Measurements from ENCODE around the gene OPRL1. TPM values are rescaled to one million over a fixed set of nuclear protein-coding genes. Genes with fewer than 3 reads are reported as not detected.
A peak's percentile ranks its signal among the peaks of the same experiment; 100 is the strongest.

OPRL1 gene
- total and polyA plus RNA-seq, 2 of the 8 experiments (the other 6 are each of a cell fraction or from before 2014, with no cell fraction given) = 0.63 to 0.98 TPM

GRCh38 chr20:64063389-64064144 is 16.3 kb upstream of the OPRL1 start:
- ChIA-PET CTCF (ENCODE audit: partially characterized antibody) (interaction anchor here (0.8 to 15.0 kb wide), 9 partner anchors 8 to 83 kb away, joined by 3 to 139 read pairs (median 5); partner anchors contain the start of genes LKAAEAR1, OPRL1, PRPF6 and RGS19), POLR2A (ENCODE audit: partially characterized antibody) (interaction anchor here (0.9 to 4.5 kb wide), 9 partner anchors 8 to 70 kb away, joined by 3 to 27 read pairs (median 5); partner anchors contain the start of genes C20orf204, LKAAEAR1, OPRL1 and RGS19)
- H3K56ac ChIP-seq (replicated peaks; ENCODE audit: insufficient read length, low read depth, low read length) = no peak overlapping the region
- FAIRE-seq (no peak), DNase-seq (ENCODE audit: low read depth in 1 of 2, low spot score in 2 of 2) (no peak)
- no peak overlapping the region for H3K27ac ChIP-seq (ENCODE audit: low read depth, low read length)
- no peak overlapping the region for H2BK20ac ChIP-seq (ENCODE audit: low read length)
- no peaks in the 10 kb centered on the region for H3K36me3 ChIP-seq (ENCODE audit: control insufficient read depth in 2 of 4, insufficient read depth in 4 of 4, low read length in 3 of 4)
- no peak overlapping the region for H2BK12ac ChIP-seq (ENCODE audit: low read depth, low read length)
- no peaks in the 10 kb centered on the region for H3K79me1 ChIP-seq (ENCODE audit: low read depth, low read length)
- H2AFZ ChIP-seq (ENCODE audit: low read length) = no peak overlapping the region
- no peaks in the 10 kb centered on the region for H3K79me2 ChIP-seq (ENCODE audit: control insufficient read depth in 1 of 2, insufficient read depth in 2 of 2, low read length in 2 of 2)
- no peak overlapping the region for H4K91ac ChIP-seq (replicated peaks; ENCODE audit: insufficient read length, low read length)
- peak overlapping the region; percentile 60 to 83 for H3K4me2 ChIP-seq (ENCODE audit: insufficient read depth in 1 of 2, low read depth in 2 of 2, low read length in 2 of 2)
- H3K4ac ChIP-seq (replicated peaks; ENCODE audit: insufficient read length, low read depth, low read length) = no peak overlapping the region
- no peak overlapping the region for H3K23ac ChIP-seq (ENCODE audit: insufficient read length)
- no peak overlapping the region for H2BK120ac ChIP-seq (replicated peaks; ENCODE audit: low read depth, low read length)
- peaks cover 2% of the 10 kb centered on the region; the same call in 1 of the 2 replicates for H3K23me2 ChIP-seq (ENCODE audit: low read depth, low read length)
- H3K18ac ChIP-seq (ENCODE audit: extremely low read depth, low read length) = peak overlapping the region; percentile 13; the same call in 1 of the 2 replicates
- H4K20me1 ChIP-seq (replicated peaks in 1 of 2; ENCODE audit: control insufficient read depth in 1 of 2, insufficient read depth in 2 of 2, low read length in 2 of 2) = peaks cover 2 to 6% of the 10 kb centered on the region in 2 experiments
- no peak overlapping the region for H2AK5ac ChIP-seq (ENCODE audit: low read depth, low read length)
- WGBS, 2 experiments (ENCODE audit: extremely low coverage in 1 of 2, insufficient coverage in 1 of 2, insufficient read length in 1 of 2, insufficient replicate concordance in 2 of 2, low coverage in 1 of 2, low lambda C conversion rate in 2 of 2, missing lambda C conversion rate in 1 of 2) = 8% methylated on average over 48 of the region's 51 CpGs; no CpG with 5 or more reads in 1 of the 2 experiments
- H2BK5ac ChIP-seq (ENCODE audit: low read depth, low read length) = no peak overlapping the region
- H3K4me3 ChIP-seq (ENCODE audit: extremely low read depth in 1 of 4, insufficient read depth in 2 of 4, low read depth in 3 of 4, low read length in 4 of 4) = peak overlapping the region; percentile 66 to 81 (median 72)
- no peak for TF ChIP-seq CTBP2 (IDR thresholded peaks at IDR 0.05; ENCODE audit: borderline replicate concordance, insufficient read depth, insufficient read length, low read length)
- TF ChIP-seq POLR2AphosphoS5 (IDR thresholded peaks at IDR 0.05; ENCODE audit: low read depth, low read length) = no peak
- TF ChIP-seq PHF8 (conservative IDR thresholded peaks at IDR 0.05; ENCODE audit: low read depth, low read length) = no peak; the same call in 1 of the 2 replicates
- TF ChIP-seq KDM1A (IDR thresholded peaks at IDR 0.05; ENCODE audit: borderline replicate concordance, low read length) = no peak
- TF ChIP-seq TBP (IDR thresholded peaks at IDR 0.05; ENCODE audit: low read depth, low read length) = no peak
- no peak for TF ChIP-seq NRF1 (IDR thresholded peaks at IDR 0.05; ENCODE audit: low read depth, low read length)
- no peak for TF ChIP-seq NANOG (IDR thresholded peaks at IDR 0.05; ENCODE audit: insufficient read depth, low read depth, low read length, poor library complexity, severe bottlenecking)
- 0 out of 2 replicates have a peak, but pooled peaks have one; percentile 5 for TF ChIP-seq YY1 (IDR thresholded peaks at IDR 0.05; ENCODE audit: low read depth, low read length)
- peak; percentile 4 for TF ChIP-seq KDM4A (IDR thresholded peaks at IDR 0.05; ENCODE audit: low read depth, low read length, severe bottlenecking)
- no peak for TF ChIP-seq TCF12 (IDR thresholded peaks at IDR 0.05; ENCODE audit: low read depth, low read length)
- peaks cover 3 to 15% (median 7%) of the 10 kb centered on the region in 4 experiments for H3K4me1 ChIP-seq (replicated peaks in 1 of 4; ENCODE audit: control insufficient read depth in 3 of 4, insufficient read depth in 4 of 4, low read length in 3 of 4)
- no peaks in the 10 kb centered on the region for H3K9me3 ChIP-seq (ENCODE audit: insufficient read depth in 2 of 2, low read depth in 1 of 2, low read length in 1 of 2)
- H4K8ac ChIP-seq (ENCODE audit: extremely low read depth, insufficient read depth, low read length) = no peak overlapping the region
- no peak overlapping the region for H3K14ac ChIP-seq (ENCODE audit: insufficient read length)
- H2BK15ac ChIP-seq (ENCODE audit: low read length) = no peak overlapping the region
- H3K9ac ChIP-seq (replicated peaks in 1 of 4; ENCODE audit: extremely low read depth in 1 of 4, low read depth in 3 of 4, low read length in 3 of 4) = peak overlapping the region in 3 of 4 experiments; percentile 34 to 64 (median 44); a peak in 4 of 7 replicates
- H3K27me3 ChIP-seq (replicated peaks in 1 of 4; ENCODE audit: control insufficient read depth in 3 of 4, extremely low read depth in 1 of 4, insufficient read depth in 3 of 4, low read length in 3 of 4) = no peaks in the 10 kb centered on the region; a peak in 2 of 7 replicates
- no peak overlapping the region for H4K5ac ChIP-seq (ENCODE audit: insufficient read length, low read depth, low read length)
